AG20443 (cell line): ENCODE results near the gene ITGAD.

Experiments used
- DNase-seq: peaks from one replicate; pipeline ENCODE4 v3.0.0; 2012; ENCODE audit warnings: low spot score, mixed read lengths

Gene ITGAD

DNA sequence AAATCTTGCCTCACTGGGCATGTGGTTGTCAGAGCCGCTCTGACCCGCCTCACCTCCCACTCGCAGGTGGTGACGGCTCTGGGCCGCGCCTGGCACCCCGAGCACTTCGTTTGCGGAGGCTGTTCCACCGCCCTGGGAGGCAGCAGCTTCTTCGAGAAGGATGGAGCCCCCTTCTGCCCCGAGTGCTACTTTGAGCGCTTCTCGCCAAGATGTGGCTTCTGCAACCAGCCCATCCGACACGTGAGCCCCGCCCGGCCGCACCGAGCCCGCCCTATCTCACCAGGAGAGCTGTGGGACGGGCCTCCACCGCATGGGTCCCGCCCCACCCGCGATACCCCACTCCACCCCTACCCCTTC, 82.8 kb downstream of the ITGAD start:
- no peak for DNase-seq
